Muscle layer of duodenum (tissue), 2 donors: ENCODE measurements around the gene SMG6.

Experiments used
- H3K27ac ChIP-seq: one replicate; pipeline ENCODE4 v1.7.0; 2013; ENCODE audit warnings: mild to moderate bottlenecking, low read length
- H3K27me3 ChIP-seq: one replicate; pipeline ENCODE4 v1.7.0; 2013; ENCODE audit warnings: low read depth, mild to moderate bottlenecking, control low read depth, low read length
- H3K36me3 ChIP-seq, 2 donors: one replicate each; pipeline ENCODE4 v1.7.0; 2013; ENCODE audit warnings: low read length in 2 of 2, control low read depth in 1 of 2, mild to moderate bottlenecking in 1 of 2; ENCODE audit not compliant: insufficient read depth in 2 of 2, control insufficient read depth in 1 of 2
- H3K4me1 ChIP-seq, 2 donors: one replicate each; pipeline ENCODE4 v1.7.0; 2013; ENCODE audit warnings: low read length in 2 of 2, mild to moderate bottlenecking in 2 of 2, control low read depth in 1 of 2, moderate library complexity in 1 of 2; ENCODE audit not compliant: insufficient read depth in 2 of 2, control insufficient read depth in 1 of 2
- H3K4me3 ChIP-seq, 2 donors: one replicate each; pipeline ENCODE4 v1.7.0; 2013; ENCODE audit warnings: low read length in 2 of 2, low read depth in 1 of 2, mild to moderate bottlenecking in 1 of 2
- H3K9me3 ChIP-seq, 2 donors: one replicate each; pipeline ENCODE4 v1.7.0; 2013; ENCODE audit warnings: low read length in 2 of 2, control low read depth in 1 of 2, mild to moderate bottlenecking in 1 of 2; ENCODE audit not compliant: control insufficient read depth in 1 of 2
- donor health status: healthy.

The SMG6 gene

DNA sequence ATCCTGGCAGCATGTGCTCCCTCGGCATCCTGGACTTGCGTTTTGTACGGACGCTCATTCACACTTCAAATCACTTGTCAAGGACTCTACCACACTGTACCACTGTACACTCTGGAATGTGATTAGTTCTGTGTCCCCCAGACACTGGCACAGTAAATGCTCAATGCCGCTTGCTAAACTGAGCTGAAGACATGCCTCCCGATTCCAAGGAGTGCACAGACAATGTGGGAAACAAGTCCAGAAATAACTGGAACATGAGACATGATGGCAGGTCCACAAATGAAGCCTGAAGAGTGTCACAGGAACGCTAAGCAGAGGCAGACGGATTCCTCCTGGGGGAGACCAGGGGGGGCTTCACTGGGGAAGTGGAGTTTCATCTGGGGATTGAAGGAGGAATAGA lies 226.5 kb downstream of the SMG6 start:
- H3K27ac ChIP-seq, result no peak overlapping the region
- H3K4me1 ChIP-seq, result peaks cover 11 to 20% of the 10 kb centered on the region in 2 donors
- no peaks in the 10 kb centered on the region for H3K27me3 ChIP-seq
- H3K9me3 ChIP-seq, result no peaks in the 10 kb centered on the region
- no peak overlapping the region for H3K4me3 ChIP-seq
- H3K36me3 ChIP-seq, result peaks cover 18 to 19% of the 10 kb centered on the region in 2 donors

GRCh38 chr17:2076087-2076984 lies 227.2 kb downstream of the SMG6 start:
- H3K27ac ChIP-seq, result peak overlapping the region; percentile 80
- H3K27me3 ChIP-seq, result no peaks in the 10 kb centered on the region
- H3K36me3 ChIP-seq, result peaks cover 18 to 23% of the 10 kb centered on the region in 2 donors
- H3K9me3 ChIP-seq, result no peaks in the 10 kb centered on the region
- H3K4me1 ChIP-seq, result peaks cover 11 to 18% of the 10 kb centered on the region in 2 donors
- no peak overlapping the region for H3K4me3 ChIP-seq

GRCh38 chr17:2075336-2076086 lies 228.1 kb downstream of the SMG6 start:
- Histone ChIP-seq H3K9me3 (no peaks in the 10 kb centered on the region), H3K27ac (peak overlapping the region; percentile 80), H3K36me3 (peaks cover 12 to 25% of the 10 kb centered on the region in 2 donors), H3K27me3 (no peaks in the 10 kb centered on the region), H3K4me3 (no peak overlapping the region), H3K4me1 (peaks cover 11 to 22% of the 10 kb centered on the region in 2 donors)

DNA sequence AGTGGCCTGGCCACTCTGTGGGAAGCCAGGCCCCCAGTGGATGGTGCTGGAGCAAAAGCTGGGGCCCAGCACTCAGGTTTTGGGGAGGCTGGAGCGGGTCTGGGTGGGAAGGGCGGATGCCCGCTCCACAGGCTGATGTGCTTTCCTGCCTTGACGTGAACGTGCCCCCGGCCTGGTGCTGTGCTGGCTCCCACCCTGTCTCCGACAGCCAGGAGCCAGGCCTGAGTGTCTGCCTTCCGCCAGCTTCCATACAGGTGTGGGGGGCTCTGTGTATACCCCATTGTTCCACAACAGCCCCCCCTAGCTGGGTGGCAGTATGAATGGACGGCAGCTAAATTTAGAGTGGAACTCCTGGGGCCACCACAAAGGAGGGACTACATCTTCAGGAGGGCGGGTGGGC lies 228.7 kb downstream of the SMG6 start:
- Histone ChIP-seq H3K27ac (no peak overlapping the region), H3K9me3 (no peaks in the 10 kb centered on the region), H3K4me3 (no peak overlapping the region), H3K4me1 (peaks cover 11 to 22% of the 10 kb centered on the region in 2 donors), H3K27me3 (no peaks in the 10 kb centered on the region), H3K36me3 (peaks cover 12 to 31% of the 10 kb centered on the region in 2 donors)

- peak overlapping the region; percentile 81 for H3K27ac ChIP-seq
- peaks cover 9 to 39% of the 10 kb centered on the region in 2 donors for H3K36me3 ChIP-seq
- H3K4me1 ChIP-seq, result peaks cover 21 to 26% of the 10 kb centered on the region in 2 donors
- H3K9me3 ChIP-seq, result no peaks in the 10 kb centered on the region
- H3K4me3 ChIP-seq, result no peak overlapping the region
- H3K27me3 ChIP-seq, result no peaks in the 10 kb centered on the region
Observed at GRCh38 chr17:2071455-2072281, 231.9 kb downstream of the SMG6 start.

- no peaks in the 10 kb centered on the region for H3K27me3 ChIP-seq
- H3K36me3 ChIP-seq, result peaks cover 4 to 41% of the 10 kb centered on the region in 2 donors
- no peak overlapping the region for H3K4me3 ChIP-seq
- peak overlapping the region; percentile 81 for H3K27ac ChIP-seq
- H3K4me1 ChIP-seq, result peaks cover 15 to 20% of the 10 kb centered on the region in 2 donors
- H3K9me3 ChIP-seq, result no peaks in the 10 kb centered on the region
Observed at GRCh38 chr17:2071024-2071385, 232.6 kb downstream of the SMG6 start.

- Histone ChIP-seq H3K4me1 (peaks cover 11 to 20% of the 10 kb centered on the region in 2 donors), H3K9me3 (no peaks in the 10 kb centered on the region), H3K27me3 (no peaks in the 10 kb centered on the region), H3K4me3 (no peak overlapping the region), H3K27ac (peak overlapping the region; percentile 81), H3K36me3 (peaks cover 7 to 45% of the 10 kb centered on the region in 2 donors)
Observed at GRCh38 chr17:2070241-2071023, 233.2 kb downstream of the SMG6 start.

DNA sequence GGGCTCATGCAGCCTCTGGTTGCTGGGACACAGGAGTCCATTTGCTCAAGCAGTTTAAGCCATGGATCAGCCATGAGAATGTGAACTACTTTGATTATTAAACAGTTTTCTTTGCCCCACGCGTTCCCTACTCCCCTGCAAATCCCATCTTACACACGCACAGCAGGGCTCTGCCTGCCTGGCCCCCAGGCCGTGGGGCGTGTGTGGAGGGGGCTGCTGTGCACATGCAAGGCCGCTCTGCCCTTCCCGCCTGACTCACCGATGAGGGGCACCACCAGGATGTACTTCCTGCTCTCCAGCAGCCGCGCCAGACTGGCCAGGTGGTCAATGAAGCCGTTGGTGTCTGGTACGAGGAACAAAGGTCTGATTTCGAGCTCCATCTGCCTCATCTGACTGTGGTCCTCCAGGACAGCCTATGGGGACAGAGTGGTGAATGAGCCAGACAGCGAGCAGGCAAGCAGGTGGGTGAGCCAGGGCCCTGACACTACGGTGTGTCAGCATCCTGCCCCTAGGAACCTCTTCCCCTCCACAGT lies 235.0 kb downstream of the SMG6 start:
- Histone ChIP-seq H3K36me3 (peaks cover 17 to 62% of the 10 kb centered on the region in 2 donors), H3K9me3 (no peaks in the 10 kb centered on the region), H3K4me1 (peaks cover 16 to 39% of the 10 kb centered on the region in 2 donors), H3K4me3 (no peak overlapping the region), H3K27ac (peak overlapping the region; percentile 45), H3K27me3 (no peaks in the 10 kb centered on the region)

DNA sequence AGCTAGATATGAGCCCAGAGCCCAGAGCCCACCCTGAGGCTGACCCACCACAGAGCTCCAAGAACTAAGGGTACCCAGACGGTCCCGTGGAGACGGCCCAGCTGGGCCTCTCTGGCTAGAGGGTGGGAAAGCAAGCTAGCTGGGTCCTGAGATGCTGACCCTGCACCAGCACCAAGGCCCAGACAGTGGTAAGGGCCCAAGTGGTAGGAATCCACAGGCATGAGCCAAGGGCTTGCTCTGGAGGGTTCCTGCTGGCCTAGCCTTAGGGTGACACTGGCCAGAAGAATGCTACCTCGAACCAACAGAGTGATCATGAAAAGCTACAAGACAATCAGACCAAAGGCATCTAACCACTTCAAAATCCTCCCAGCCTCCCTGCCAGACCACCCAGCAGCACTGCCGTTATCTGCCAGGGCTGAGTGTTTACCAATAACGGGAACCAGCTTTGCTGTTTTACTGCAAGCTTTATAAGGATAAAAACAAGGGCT lies 235.5 kb downstream of the SMG6 start:
- Histone ChIP-seq H3K36me3 (peaks cover 17 to 66% of the 10 kb centered on the region in 2 donors), H3K4me1 (peaks cover 16 to 44% of the 10 kb centered on the region in 2 donors), H3K9me3 (no peaks in the 10 kb centered on the region), H3K4me3 (no peak overlapping the region), H3K27me3 (no peaks in the 10 kb centered on the region), H3K27ac (peak overlapping the region; percentile 56)

DNA sequence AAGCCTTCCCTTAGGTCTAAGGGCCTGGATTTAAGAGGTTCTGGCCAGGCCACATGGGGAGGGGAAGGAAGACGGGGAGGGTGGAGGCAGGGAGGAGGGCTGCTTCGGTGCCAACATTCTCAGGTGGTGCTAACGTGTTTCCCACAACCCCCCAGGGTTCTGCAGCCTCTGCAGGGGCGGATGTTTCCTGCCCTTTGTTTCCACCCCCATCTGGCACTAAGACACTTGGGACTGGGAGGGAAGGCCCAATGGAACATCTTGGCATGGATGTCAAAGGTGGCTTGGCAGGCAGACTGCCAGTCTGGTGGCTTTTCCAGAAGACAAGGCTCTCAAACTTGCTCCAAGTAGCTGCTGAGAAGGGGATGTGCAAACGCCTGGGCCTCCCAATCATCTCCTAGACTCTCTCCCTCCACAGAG lies 236.0 kb downstream of the SMG6 start:
- Histone ChIP-seq H3K27me3 (no peaks in the 10 kb centered on the region), H3K4me3 (no peak overlapping the region), H3K9me3 (no peaks in the 10 kb centered on the region), H3K4me1 (peaks cover 20 to 48% of the 10 kb centered on the region in 2 donors), H3K36me3 (peaks cover 17 to 66% of the 10 kb centered on the region in 2 donors), H3K27ac (peak overlapping the region; percentile 56)
